Esophagus muscularis mucosa (tissue), 2 donors: ENCODE results near the gene SMAGP.

Source experiments
- EP300 ChIP-seq: sonication (generic); formaldehyde crosslinking; IDR thresholded peaks from one replicate; pipeline ENCODE4 v1.6.1; 2017; ENCODE audit warnings: antibody characterized with exemption
- POLR2A ChIP-seq: fragments of 450-650 bp; IDR thresholded peaks from one replicate; pipeline ENCODE4 v1.6.1; 2017; ENCODE audit warnings: antibody characterized with exemption, moderate library complexity, mild to moderate bottlenecking, low read depth

- TF ChIP-seq POLR2A (no peak), EP300 (no peak)
Observed at GRCh38 chr12:51222461-51222860, 47.8 kb downstream of the SMAGP start.
